Liver (tissue), 9 donors: ENCODE results near the gene EEF1G. TPM values are rescaled to one million over a fixed set of nuclear protein-coding genes. Genes with fewer than 3 reads are reported as not detected.
"Not testable (repeated sequence)": the region's sequence is repeated elsewhere in the genome, so short reads cannot be mapped to it uniquely, and the experiment has no call there.

Experiments
- DNase-seq: peaks from one replicate; pipeline ENCODE4 v3.0.0-alpha.2; 2017; ENCODE audit warnings: low spot score
- H3K27ac ChIP-seq, 2 donors: one replicate each; pipeline ENCODE4 v1.7.0; 2013; ENCODE audit warnings: inconsistent platforms in 2 of 2, low read length in 2 of 2, control low read depth in 1 of 2, low read depth in 1 of 2, mild to moderate bottlenecking in 1 of 2
- H3K27me3 ChIP-seq, 4 donors: one replicate each; pipeline versions ENCODE4 v1.6.1 to v1.7.0; 2013; ENCODE audit warnings: low read length in 3 of 4, inconsistent platforms in 1 of 4, mild to moderate bottlenecking in 1 of 4, moderate library complexity in 1 of 4; ENCODE audit not compliant: control insufficient read depth in 4 of 4, insufficient read depth in 4 of 4
- H3K36me3 ChIP-seq, 4 donors: one replicate each; pipeline versions ENCODE4 v1.6.1 to v1.7.0; 2013; ENCODE audit warnings: low read length in 3 of 4, mild to moderate bottlenecking in 3 of 4, low read depth in 1 of 4, moderate library complexity in 1 of 4; ENCODE audit not compliant: control insufficient read depth in 4 of 4, insufficient read depth in 3 of 4
- H3K4me1 ChIP-seq, 4 donors: one replicate each; pipeline versions ENCODE4 v1.6.1 to v1.7.0; 2013; ENCODE audit warnings: low read length in 3 of 4, mild to moderate bottlenecking in 3 of 4, moderate library complexity in 1 of 4; ENCODE audit not compliant: control insufficient read depth in 4 of 4, insufficient read depth in 4 of 4
- H3K4me3 ChIP-seq, 3 donors: one replicate each; pipeline versions ENCODE4 v1.6.1 to v1.7.0; 2013; ENCODE audit warnings: low read length in 3 of 3, control low read depth in 1 of 3, low read depth in 1 of 3, mild to moderate bottlenecking in 1 of 3
- H3K9ac ChIP-seq, 2 donors: one replicate each; pipeline ENCODE4 v1.7.0; 2013; ENCODE audit warnings: low read length in 2 of 2, mild to moderate bottlenecking in 2 of 2, moderate library complexity in 2 of 2, control low read depth in 1 of 2, low read depth in 1 of 2
- H3K9me3 ChIP-seq, 4 donors: one replicate each; pipeline versions ENCODE4 v1.6.1 to v1.7.0; 2013; ENCODE audit warnings: low read length in 3 of 4; ENCODE audit not compliant: control insufficient read depth in 4 of 4
- GABPA ChIP-seq, 2 donors: IDR thresholded peaks in 1 of 2; conservative IDR thresholded peaks in 1 of 2; 2 replicates each; pipeline ENCODE4 v1.6.1; 2016; ENCODE audit warnings: antibody characterized with exemption in 2 of 2, mild to moderate bottlenecking in 1 of 2, moderate library complexity in 1 of 2
- RAD21 ChIP-seq, 2 donors: IDR thresholded peaks; 2 replicates each; pipeline ENCODE4 v1.6.1; 2016; ENCODE audit warnings: antibody characterized with exemption in 2 of 2, mild to moderate bottlenecking in 2 of 2
- SP1 ChIP-seq: IDR thresholded peaks from 2 replicates; pipeline ENCODE4 v1.6.1; 2018; ENCODE audit warnings: antibody characterized with exemption, mild to moderate bottlenecking
- WGBS: extraction: QIAGEN DNeasy Blood & Tissue Kit; methylation state at CpG from one replicate; pipeline ENCODE4 v1.1.7; 2013; 5-methylcytosine and 5-hydroxymethylcytosine counted together
- polyA plus RNA-seq, 2 donors: library from polyadenylated mRNA; stranded (reverse) in 1 of 2; unstranded in 1 of 2; fragments of 200-250 nt in 1 of 2; fragments of >200 nt in 1 of 2; fragmentation: Nextera tagmentation in 1 of 2; extraction: Ambion mirVana in 1 of 2; gene quantifications; one replicate each; pipeline versions ENCODE4 v1.2.1 to v1.2.3, GENCODE V29; 2013 to 2015
- total RNA-seq, 2 donors: library from RNA; depleted of rRNA; stranded (reverse); fragments of >200 nt; gene quantifications; one replicate each; pipeline ENCODE4 v1.2.3, GENCODE V29; 2014
- TF ChIP-seq, protein P1 (sequence below): IDR thresholded peaks from 2 replicates; pipeline ENCODE4 v1.6.1; 2016; ENCODE audit warnings: antibody characterized with exemption
- TF ChIP-seq, protein P2 (sequence below): IDR thresholded peaks from 2 replicates; pipeline ENCODE4 v1.6.1; 2016; ENCODE audit warnings: antibody characterized with exemption, mild to moderate bottlenecking
- TF ChIP-seq, protein P3 (sequence below): IDR thresholded peaks from 2 replicates; pipeline ENCODE4 v1.6.1; 2016; ENCODE audit warnings: antibody characterized with exemption
- donor health status: healthy.
- donor health status: healthy.
- donor health status: healthy.
- donor health status: healthy.
- donor health status: healthy.

EEF1G gene
- total and polyA plus RNA-seq, 4 donors, result 251 to 640 (median 469) TPM

DNA sequence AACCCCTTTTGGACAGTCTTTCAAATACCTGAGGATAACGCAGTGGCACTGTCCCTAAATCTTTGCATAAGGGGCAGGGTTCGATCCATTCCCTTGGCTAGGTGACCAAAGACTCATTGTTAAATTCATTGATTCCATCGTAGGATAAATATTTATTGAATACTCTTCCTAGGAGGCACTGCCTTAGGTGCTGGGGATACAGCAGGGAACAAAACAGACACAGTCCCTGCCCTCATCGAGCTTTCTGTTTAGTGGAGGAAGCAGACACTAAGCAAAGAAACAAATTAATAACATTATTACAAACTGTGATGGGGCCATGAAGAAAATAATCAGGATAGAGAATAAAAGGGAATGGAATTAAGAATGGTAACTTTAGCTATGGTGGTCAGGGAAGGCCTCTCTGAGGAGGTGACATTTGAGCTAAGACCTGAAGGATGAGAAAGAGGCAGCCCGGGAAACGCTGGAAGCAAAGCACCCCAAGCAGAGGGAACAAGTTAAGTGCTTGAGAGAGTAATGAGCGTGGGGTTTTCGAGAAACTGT lies 47.4 kb upstream of the EEF1G start:
- 28% methylated on average over 8 of the region's 8 CpGs for WGBS
- TF ChIP-seq, protein P1, sequence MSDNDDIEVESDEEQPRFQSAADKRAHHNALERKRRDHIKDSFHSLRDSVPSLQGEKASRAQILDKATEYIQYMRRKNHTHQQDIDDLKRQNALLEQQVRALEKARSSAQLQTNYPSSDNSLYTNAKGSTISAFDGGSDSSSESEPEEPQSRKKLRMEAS, result no peak
- TF ChIP-seq, protein P2, sequence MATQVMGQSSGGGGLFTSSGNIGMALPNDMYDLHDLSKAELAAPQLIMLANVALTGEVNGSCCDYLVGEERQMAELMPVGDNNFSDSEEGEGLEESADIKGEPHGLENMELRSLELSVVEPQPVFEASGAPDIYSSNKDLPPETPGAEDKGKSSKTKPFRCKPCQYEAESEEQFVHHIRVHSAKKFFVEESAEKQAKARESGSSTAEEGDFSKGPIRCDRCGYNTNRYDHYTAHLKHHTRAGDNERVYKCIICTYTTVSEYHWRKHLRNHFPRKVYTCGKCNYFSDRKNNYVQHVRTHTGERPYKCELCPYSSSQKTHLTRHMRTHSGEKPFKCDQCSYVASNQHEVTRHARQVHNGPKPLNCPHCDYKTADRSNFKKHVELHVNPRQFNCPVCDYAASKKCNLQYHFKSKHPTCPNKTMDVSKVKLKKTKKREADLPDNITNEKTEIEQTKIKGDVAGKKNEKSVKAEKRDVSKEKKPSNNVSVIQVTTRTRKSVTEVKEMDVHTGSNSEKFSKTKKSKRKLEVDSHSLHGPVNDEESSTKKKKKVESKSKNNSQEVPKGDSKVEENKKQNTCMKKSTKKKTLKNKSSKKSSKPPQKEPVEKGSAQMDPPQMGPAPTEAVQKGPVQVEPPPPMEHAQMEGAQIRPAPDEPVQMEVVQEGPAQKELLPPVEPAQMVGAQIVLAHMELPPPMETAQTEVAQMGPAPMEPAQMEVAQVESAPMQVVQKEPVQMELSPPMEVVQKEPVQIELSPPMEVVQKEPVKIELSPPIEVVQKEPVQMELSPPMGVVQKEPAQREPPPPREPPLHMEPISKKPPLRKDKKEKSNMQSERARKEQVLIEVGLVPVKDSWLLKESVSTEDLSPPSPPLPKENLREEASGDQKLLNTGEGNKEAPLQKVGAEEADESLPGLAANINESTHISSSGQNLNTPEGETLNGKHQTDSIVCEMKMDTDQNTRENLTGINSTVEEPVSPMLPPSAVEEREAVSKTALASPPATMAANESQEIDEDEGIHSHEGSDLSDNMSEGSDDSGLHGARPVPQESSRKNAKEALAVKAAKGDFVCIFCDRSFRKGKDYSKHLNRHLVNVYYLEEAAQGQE, result no peak
- H3K27me3 ChIP-seq, result no peaks in the 10 kb centered on the region
- H3K27ac ChIP-seq, result peak overlapping the region; percentile 80 to 96
- no peak for DNase-seq
- peaks cover 4 to 17% (median 10%) of the 10 kb centered on the region in 4 donors for H3K4me1 ChIP-seq
- H3K36me3 ChIP-seq, result peaks cover 0 to 21% (median 12%) of the 10 kb centered on the region in 4 donors
- no peaks in the 10 kb centered on the region for H3K9me3 ChIP-seq
- peak overlapping the region; percentile 68 to 89 (median 74) for H3K4me3 ChIP-seq
- H3K9ac ChIP-seq, result peak overlapping the region; percentile 33 to 77

DNA sequence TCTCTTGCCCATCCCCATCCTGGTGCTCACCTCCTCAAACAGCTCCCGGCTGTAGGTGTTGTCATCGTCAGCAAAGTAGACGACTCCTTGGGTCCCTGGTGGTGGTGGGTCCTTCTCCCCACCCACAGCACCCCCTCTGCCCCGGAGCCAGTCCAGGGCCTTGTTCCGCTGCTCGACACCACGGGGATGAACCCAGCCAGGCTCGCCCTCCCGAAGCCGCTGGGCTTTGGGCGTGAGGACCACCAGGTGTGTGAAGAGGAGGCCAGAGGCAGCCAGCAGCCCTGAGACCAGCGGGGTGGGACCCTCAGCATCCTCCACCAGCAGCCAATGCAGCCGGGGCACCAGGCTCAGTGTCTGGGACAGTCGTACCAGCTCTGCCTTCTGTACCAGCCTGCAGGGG lies 43.3 kb upstream of the EEF1G start:
- not testable (repeated sequence) for H3K4me3 ChIP-seq
- peaks cover 0 to 15% (median 2%) of the 10 kb centered on the region in 4 donors for H3K36me3 ChIP-seq
- 97% methylated on average over 14 of the region's 14 CpGs for WGBS

DNA sequence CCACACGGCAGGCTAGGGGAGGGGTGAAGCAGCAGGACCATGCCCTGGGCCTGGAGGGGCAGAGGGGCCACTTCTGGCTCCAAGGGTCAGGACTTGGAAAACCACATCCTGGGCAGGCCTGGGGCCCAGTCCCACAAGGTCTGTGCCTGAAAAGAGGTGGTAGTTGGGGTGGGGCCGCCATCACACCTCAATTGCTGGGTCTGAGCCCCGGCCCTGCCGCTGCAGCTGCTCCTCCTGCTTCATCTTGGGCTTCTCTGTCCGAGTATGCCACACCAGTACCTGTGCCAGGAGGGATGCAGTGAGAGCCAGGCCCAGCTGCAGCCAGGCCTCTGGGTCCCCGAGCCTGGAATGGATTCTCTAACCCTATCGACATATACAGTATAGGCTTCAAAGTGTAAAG lies 41.8 kb upstream of the EEF1G start:
- peaks cover 0 to 15% (median 2%) of the 10 kb centered on the region in 4 donors for H3K36me3 ChIP-seq
- 94% methylated on average over 7 of the region's 7 CpGs for WGBS
- no peak overlapping the region for H3K9ac ChIP-seq
- H3K9me3 ChIP-seq, result no peaks in the 10 kb centered on the region
- H3K27me3 ChIP-seq, result no peaks in the 10 kb centered on the region
- no peak for TF ChIP-seq RAD21 (IDR thresholded peaks at IDR 0.05)
- TF ChIP-seq, protein P3, sequence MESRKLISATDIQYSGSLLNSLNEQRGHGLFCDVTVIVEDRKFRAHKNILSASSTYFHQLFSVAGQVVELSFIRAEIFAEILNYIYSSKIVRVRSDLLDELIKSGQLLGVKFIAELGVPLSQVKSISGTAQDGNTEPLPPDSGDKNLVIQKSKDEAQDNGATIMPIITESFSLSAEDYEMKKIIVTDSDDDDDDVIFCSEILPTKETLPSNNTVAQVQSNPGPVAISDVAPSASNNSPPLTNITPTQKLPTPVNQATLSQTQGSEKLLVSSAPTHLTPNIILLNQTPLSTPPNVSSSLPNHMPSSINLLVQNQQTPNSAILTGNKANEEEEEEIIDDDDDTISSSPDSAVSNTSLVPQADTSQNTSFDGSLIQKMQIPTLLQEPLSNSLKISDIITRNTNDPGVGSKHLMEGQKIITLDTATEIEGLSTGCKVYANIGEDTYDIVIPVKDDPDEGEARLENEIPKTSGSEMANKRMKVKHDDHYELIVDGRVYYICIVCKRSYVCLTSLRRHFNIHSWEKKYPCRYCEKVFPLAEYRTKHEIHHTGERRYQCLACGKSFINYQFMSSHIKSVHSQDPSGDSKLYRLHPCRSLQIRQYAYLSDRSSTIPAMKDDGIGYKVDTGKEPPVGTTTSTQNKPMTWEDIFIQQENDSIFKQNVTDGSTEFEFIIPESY, result no peak
- no peak for TF ChIP-seq GABPA (IDR thresholded peaks at IDR 0.05 in 1 of 2, conservative IDR thresholded peaks at IDR 0.05 in 1 of 2)
- no peak for TF ChIP-seq SP1
- H3K27ac ChIP-seq, result no peak overlapping the region
- no peak overlapping the region for H3K4me3 ChIP-seq
- peaks cover 7 to 30% (median 19%) of the 10 kb centered on the region in 4 donors for H3K4me1 ChIP-seq
- no peak for DNase-seq

More for the DNA sequence above, 43.3 kb upstream of the EEF1G start:
- not testable (repeated sequence) for H3K27ac ChIP-seq, DNase-seq, H3K9ac ChIP-seq, H3K27me3 ChIP-seq, H3K9me3 ChIP-seq
- H3K4me1 ChIP-seq, result peaks cover 7 to 28% (median 17%) of the 10 kb centered on the region in 4 donors
